DND-41 (cell line): Measurements from ENCODE around the gene NCOA3.

Experiments
- CTCF ChIP-seq: IDR thresholded peaks from 2 replicates; pipeline ENCODE4 v1.5.1; 2012; ENCODE audit warnings: borderline replicate concordance, low read length, moderate library complexity, mild to moderate bottlenecking; ENCODE audit not compliant: poor library complexity, severe bottlenecking; ENCODE audit errors: extremely low read depth
- EZH2 ChIP-seq: IDR thresholded peaks from 3 replicates; pipeline ENCODE4 v1.6.1; 2012; ENCODE audit warnings: borderline replicate concordance, low read depth, mild to moderate bottlenecking, moderate library complexity, low read length, inconsistent platforms; ENCODE audit not compliant: severe bottlenecking

GRCh38 chr20:47453167-47453782, 48.4 kb upstream of the NCOA3 start:
- TF ChIP-seq CTCF (no peak), EZH2 (no peak)
